Mucosa of stomach (tissue), 1 donor: Measurements from ENCODE around the gene BHLHE41.

ENCODE experiments used
- H3K27me3 ChIP-seq: one replicate; pipeline ENCODE4 v1.7.0; 2013; ENCODE audit warnings: mild to moderate bottlenecking, low read length; ENCODE audit not compliant: control insufficient read depth, insufficient read depth
- H3K36me3 ChIP-seq: one replicate; pipeline ENCODE4 v1.7.0; 2013; ENCODE audit warnings: low read length; ENCODE audit not compliant: control insufficient read depth, insufficient read depth
- H3K4me1 ChIP-seq: one replicate; pipeline ENCODE4 v1.7.0; 2013; ENCODE audit warnings: mild to moderate bottlenecking, low read length; ENCODE audit not compliant: control insufficient read depth, insufficient read depth
- H3K4me3 ChIP-seq: one replicate; pipeline ENCODE4 v1.7.0; 2013; ENCODE audit warnings: low read length
- H3K9ac ChIP-seq: one replicate; pipeline ENCODE4 v1.7.0; 2013; ENCODE audit warnings: mild to moderate bottlenecking, low read length, moderate library complexity
- H3K9me3 ChIP-seq: one replicate; pipeline ENCODE4 v1.7.0; 2013; ENCODE audit warnings: mild to moderate bottlenecking, low read length, moderate library complexity; ENCODE audit not compliant: control insufficient read depth
- donor health status: Pancreatic carcinoma.

Gene BHLHE41

GRCh38 chr12:26106347-26106746 is 18.5 kb downstream of the BHLHE41 start:
- H3K27me3 ChIP-seq, result no peaks in the 10 kb centered on the region
- no peaks in the 10 kb centered on the region for H3K9me3 ChIP-seq
- no peak overlapping the region for H3K4me3 ChIP-seq
- no peaks in the 10 kb centered on the region for H3K36me3 ChIP-seq
- H3K9ac ChIP-seq, result no peak overlapping the region
- peaks cover 7% of the 10 kb centered on the region for H3K4me1 ChIP-seq

GRCh38 chr12:26102953-26103352 is 21.9 kb downstream of the BHLHE41 start:
- peaks cover 7% of the 10 kb centered on the region for H3K4me1 ChIP-seq
- H3K4me3 ChIP-seq, result no peak overlapping the region
- H3K27me3 ChIP-seq, result no peaks in the 10 kb centered on the region
- no peak overlapping the region for H3K9ac ChIP-seq
- H3K9me3 ChIP-seq, result no peaks in the 10 kb centered on the region
- no peaks in the 10 kb centered on the region for H3K36me3 ChIP-seq

GRCh38 chr12:26101763-26102162 is 23.1 kb downstream of the BHLHE41 start:
- Histone ChIP-seq H3K9me3 (no peaks in the 10 kb centered on the region), H3K4me1 (peaks cover 12% of the 10 kb centered on the region), H3K36me3 (no peaks in the 10 kb centered on the region), H3K9ac (no peak overlapping the region), H3K4me3 (no peak overlapping the region), H3K27me3 (no peaks in the 10 kb centered on the region)

GRCh38 chr12:26101350-26101734 is 23.5 kb downstream of the BHLHE41 start:
- Histone ChIP-seq H3K36me3 (no peaks in the 10 kb centered on the region), H3K4me1 (peaks cover 12% of the 10 kb centered on the region), H3K27me3 (no peaks in the 10 kb centered on the region), H3K4me3 (no peak overlapping the region), H3K9ac (no peak overlapping the region), H3K9me3 (no peaks in the 10 kb centered on the region)

- Histone ChIP-seq H3K27me3 (no peaks in the 10 kb centered on the region), H3K36me3 (no peaks in the 10 kb centered on the region), H3K9me3 (no peaks in the 10 kb centered on the region), H3K9ac (no peak overlapping the region), H3K4me1 (peaks cover 12% of the 10 kb centered on the region), H3K4me3 (no peak overlapping the region)
These were observed 24.0 kb downstream of the BHLHE41 start for GRCh38 chr12:26100666-26101349.

GRCh38 chr12:26097046-26097878 is 27.6 kb downstream of the BHLHE41 start:
- H3K4me3 ChIP-seq, result no peak overlapping the region
- no peaks in the 10 kb centered on the region for H3K36me3 ChIP-seq
- no peaks in the 10 kb centered on the region for H3K27me3 ChIP-seq
- no peak overlapping the region for H3K9ac ChIP-seq
- no peaks in the 10 kb centered on the region for H3K9me3 ChIP-seq
- peaks cover 12% of the 10 kb centered on the region for H3K4me1 ChIP-seq

GRCh38 chr12:26096036-26096435 is 28.8 kb downstream of the BHLHE41 start:
- Histone ChIP-seq H3K36me3 (no peaks in the 10 kb centered on the region), H3K9ac (no peak overlapping the region)

GRCh38 chr12:26095186-26095585 is 29.7 kb downstream of the BHLHE41 start:
- Histone ChIP-seq H3K27me3 (no peaks in the 10 kb centered on the region), H3K9ac (no peak overlapping the region), H3K4me3 (no peak overlapping the region), H3K36me3 (no peaks in the 10 kb centered on the region), H3K9me3 (no peaks in the 10 kb centered on the region), H3K4me1 (peaks cover 5% of the 10 kb centered on the region)

More at GRCh38 chr12:26096036-26096435, 28.8 kb downstream of the BHLHE41 start:
- Histone ChIP-seq H3K27me3 (no peaks in the 10 kb centered on the region), H3K9me3 (no peaks in the 10 kb centered on the region), H3K4me1 (peaks cover 5% of the 10 kb centered on the region), H3K4me3 (no peak overlapping the region)

GRCh38 chr12:26092346-26093105 is 32.3 kb downstream of the BHLHE41 start:
- peaks cover 4% of the 10 kb centered on the region for H3K4me1 ChIP-seq
- H3K9ac ChIP-seq, result no peak overlapping the region
- no peaks in the 10 kb centered on the region for H3K27me3 ChIP-seq
- H3K9me3 ChIP-seq, result no peaks in the 10 kb centered on the region
- H3K36me3 ChIP-seq, result no peaks in the 10 kb centered on the region
- H3K4me3 ChIP-seq, result no peak overlapping the region

GRCh38 chr12:26091822-26092221 is 33.0 kb downstream of the BHLHE41 start:
- no peaks in the 10 kb centered on the region for H3K36me3 ChIP-seq
- H3K9ac ChIP-seq, result no peak overlapping the region
- H3K9me3 ChIP-seq, result no peaks in the 10 kb centered on the region
- no peak overlapping the region for H3K4me3 ChIP-seq
- no peaks in the 10 kb centered on the region for H3K4me1 ChIP-seq
- no peaks in the 10 kb centered on the region for H3K27me3 ChIP-seq

GRCh38 chr12:26090836-26091510 is 33.9 kb downstream of the BHLHE41 start:
- Histone ChIP-seq H3K4me1 (no peaks in the 10 kb centered on the region), H3K36me3 (no peaks in the 10 kb centered on the region), H3K27me3 (no peaks in the 10 kb centered on the region), H3K9ac (no peak overlapping the region), H3K9me3 (no peaks in the 10 kb centered on the region), H3K4me3 (no peak overlapping the region)
